Measurements from ENCODE around the gene TXNL1.

Gene TXNL1

DNA sequence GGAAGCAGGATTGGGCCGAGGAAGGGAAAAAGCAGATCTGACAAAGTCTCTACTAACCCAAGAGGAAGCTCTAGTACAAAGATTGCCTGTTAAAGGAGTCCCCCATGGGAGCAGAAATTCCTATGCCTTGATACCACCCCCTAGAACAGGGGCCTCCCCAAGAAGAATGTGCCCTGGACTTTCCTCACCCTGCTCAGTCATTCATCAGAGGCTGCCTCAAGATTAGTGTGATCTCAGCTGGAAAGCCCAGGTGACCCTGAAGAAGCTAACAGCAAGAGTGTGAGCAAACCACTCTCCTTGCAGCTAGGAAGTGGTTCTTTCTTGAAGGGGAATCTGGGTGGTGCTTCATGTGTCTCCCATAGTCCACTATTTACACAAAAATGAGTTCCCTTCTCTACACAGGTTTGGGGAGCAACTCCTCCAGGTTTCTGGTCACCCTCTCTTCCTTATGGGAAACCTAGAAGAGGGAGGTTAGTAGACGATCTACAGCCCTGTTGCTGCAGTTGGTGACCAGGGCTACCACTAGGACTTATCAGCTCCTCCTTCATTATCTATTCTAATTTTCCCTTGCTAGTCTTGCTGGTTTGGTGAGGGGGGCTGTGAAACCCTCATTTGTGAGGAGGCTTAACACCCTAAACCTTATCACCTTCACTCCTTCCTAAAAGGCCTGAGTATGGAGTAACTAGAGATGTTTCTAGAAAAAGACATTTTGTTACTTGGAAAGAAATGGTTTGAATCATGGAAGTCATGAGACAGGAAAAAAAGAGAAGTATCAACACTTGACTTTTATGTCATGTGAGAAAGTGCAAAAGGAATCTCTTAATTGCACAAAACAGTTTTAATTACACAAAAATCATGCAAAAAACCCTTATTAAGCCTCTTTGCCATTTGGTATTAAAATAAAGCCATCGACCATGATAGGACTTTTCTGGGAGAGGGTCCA, 9.8 kb upstream of the TXNL1 start:
- in situ Hi-C loops (cut with HindIII; ENCODE audit: low sequenced_read_pairs) = no loop called here
- TF ChIP-seq, protein P1, sequence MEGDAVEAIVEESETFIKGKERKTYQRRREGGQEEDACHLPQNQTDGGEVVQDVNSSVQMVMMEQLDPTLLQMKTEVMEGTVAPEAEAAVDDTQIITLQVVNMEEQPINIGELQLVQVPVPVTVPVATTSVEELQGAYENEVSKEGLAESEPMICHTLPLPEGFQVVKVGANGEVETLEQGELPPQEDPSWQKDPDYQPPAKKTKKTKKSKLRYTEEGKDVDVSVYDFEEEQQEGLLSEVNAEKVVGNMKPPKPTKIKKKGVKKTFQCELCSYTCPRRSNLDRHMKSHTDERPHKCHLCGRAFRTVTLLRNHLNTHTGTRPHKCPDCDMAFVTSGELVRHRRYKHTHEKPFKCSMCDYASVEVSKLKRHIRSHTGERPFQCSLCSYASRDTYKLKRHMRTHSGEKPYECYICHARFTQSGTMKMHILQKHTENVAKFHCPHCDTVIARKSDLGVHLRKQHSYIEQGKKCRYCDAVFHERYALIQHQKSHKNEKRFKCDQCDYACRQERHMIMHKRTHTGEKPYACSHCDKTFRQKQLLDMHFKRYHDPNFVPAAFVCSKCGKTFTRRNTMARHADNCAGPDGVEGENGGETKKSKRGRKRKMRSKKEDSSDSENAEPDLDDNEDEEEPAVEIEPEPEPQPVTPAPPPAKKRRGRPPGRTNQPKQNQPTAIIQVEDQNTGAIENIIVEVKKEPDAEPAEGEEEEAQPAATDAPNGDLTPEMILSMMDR (IDR thresholded peaks at IDR 0.05; ENCODE audit: low read depth, low read length) = no peak
- DNase-seq (ENCODE audit: low read depth, low spot score) = no peak
- no peak overlapping the region for H3K4me3 ChIP-seq (ENCODE audit: low read depth, low read length)

DNA sequence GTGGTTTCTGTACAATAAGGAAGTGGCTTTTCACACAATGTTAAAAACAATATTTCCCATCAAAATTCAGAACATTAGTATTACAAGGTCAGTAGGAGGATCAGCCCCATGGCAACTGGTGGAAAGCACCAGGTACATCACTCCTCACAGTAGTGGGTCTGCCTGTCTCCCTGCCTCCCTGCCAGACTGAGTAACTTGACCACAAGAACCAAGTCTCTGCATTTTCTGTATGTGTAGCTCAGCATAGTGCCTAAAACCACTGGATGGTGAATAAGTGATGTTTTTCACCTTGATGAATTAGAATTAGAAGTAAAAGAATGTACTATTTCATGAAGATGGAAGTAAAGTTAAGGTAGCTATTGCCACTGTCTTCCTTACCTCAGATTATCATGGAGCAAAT, 8.7 kb upstream of the TXNL1 start:
- in situ Hi-C loops (cut with HindIII; ENCODE audit: low sequenced_read_pairs) = no loop called here
- no peak overlapping the region for H3K4me3 ChIP-seq (ENCODE audit: low read depth, low read length)
- TF ChIP-seq, protein P1 (IDR thresholded peaks at IDR 0.05; ENCODE audit: low read depth, low read length) = no peak
- DNase-seq (ENCODE audit: low read depth, low spot score) = no peak

DNA sequence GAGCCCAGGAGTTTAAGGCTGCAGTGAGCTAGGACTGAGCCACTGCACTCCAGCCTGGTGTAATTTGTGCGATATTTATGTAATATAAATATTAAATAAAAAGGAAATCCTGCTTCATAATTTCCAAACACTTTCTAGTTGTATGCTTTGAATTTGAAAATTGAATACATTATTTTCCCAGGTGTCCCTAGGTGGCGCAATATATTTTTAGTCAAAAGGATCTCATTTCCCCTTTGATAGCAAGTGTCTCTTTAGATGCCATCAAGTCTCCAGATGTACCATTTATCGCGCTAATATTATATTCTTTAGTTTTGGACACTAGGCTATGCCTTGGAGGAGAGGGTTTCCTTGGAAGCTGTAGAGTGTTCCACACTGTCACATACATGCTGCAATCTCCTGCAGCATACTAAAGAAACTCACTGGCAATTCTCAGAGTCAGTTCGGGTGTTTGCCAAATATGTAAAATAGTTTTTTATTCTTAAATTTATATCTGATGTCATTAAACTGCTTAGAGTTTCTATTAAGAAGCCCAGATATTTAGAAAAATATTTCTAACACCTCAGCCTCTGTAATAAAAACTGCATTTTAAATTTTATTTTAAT, 7.1 kb upstream of the TXNL1 start:
- TF ChIP-seq, protein P1 (IDR thresholded peaks at IDR 0.05; ENCODE audit: low read depth, low read length) = peak; percentile 52
- H3K4me3 ChIP-seq (ENCODE audit: low read depth, low read length) = no peak overlapping the region
- DNase-seq (ENCODE audit: low read depth, low spot score) = no peak
- in situ Hi-C loops (cut with HindIII; ENCODE audit: low sequenced_read_pairs) = no loop called here

DNA sequence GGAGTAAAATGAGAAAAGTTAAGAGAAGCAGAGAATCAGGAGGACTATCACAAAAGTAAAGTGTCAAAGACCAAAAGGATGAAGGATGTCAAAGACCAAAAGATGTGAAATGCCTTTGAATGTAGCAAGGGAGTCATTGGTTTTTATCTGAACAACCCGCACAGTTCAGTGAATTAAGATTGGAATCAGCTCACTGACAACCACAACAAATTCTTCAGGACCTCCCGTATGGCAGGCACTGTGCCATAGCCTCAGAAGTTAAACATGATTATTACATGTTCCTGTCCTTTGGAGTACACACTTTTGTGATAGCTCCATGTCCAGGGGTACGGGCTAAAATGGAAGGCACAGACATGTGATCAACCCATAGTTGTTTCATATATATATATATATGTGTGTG, 5.0 kb upstream of the TXNL1 start:
- DNase-seq (ENCODE audit: low read depth, low spot score) = no peak
- no peak overlapping the region for H3K4me3 ChIP-seq (ENCODE audit: low read depth, low read length)
- in situ Hi-C loops (cut with HindIII; ENCODE audit: low sequenced_read_pairs) = no loop called here
- TF ChIP-seq, protein P1 (IDR thresholded peaks at IDR 0.05; ENCODE audit: low read depth, low read length) = no peak

DNA sequence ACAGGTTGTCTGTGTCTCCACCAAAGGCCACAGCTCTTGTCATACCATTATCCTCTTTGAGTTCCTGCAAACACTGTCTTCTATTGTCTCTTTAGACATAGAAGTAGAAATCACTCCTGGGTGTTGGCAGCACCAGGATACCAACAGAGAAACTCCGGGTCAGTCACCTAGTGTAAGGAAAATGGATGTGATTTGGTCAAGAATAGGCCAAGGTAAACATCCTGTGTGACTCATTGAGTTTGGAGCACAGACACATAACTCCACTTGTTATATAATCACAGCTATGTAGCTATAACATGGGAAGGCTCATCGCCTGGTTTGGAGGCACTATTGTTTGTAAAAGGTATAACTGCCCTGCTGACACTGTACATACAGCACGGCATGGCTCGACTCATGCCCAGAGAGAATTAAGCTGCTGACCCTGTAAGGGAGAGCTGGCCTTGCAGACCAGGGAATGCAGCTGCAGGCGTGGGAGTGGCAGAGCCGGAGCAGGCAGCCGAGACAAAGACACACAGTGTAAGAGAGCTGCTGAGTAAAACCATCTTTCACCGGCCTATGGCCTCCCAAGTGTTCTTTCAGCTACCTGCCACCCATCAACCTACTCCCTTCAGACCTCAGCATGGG, 3.4 kb upstream of the TXNL1 start:
- H3K4me3 ChIP-seq (ENCODE audit: low read depth, low read length) = no peak overlapping the region
- TF ChIP-seq, protein P1 (IDR thresholded peaks at IDR 0.05; ENCODE audit: low read depth, low read length) = no peak
- in situ Hi-C loops (cut with HindIII; ENCODE audit: low sequenced_read_pairs) = no loop called here
- DNase-seq (ENCODE audit: low read depth, low spot score) = peak; percentile 66

DNA sequence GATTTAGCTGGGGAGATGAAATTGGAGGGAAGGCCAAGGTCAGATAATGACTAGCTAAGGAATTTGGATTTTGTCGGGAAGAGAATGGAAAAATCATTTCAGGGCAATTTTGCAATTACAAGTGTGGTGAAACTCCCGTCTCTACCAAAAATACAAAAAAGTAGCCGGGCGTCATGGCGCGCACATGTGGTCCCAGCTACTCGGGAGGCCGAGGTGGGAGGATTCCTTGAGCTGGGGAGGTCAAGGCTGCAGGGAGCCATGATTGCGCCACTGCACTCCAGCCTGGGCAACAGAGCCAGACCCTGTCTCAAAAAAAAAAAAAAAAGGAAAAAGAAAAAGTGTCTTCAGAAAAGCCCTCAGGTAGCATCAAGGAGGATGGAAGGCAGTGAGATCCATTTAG, 1.2 kb upstream of the TXNL1 start:
- no peak for DNase-seq (ENCODE audit: low read depth, low spot score)
- in situ Hi-C loops (cut with HindIII; ENCODE audit: low sequenced_read_pairs) = no loop called here
- no peak overlapping the region for H3K4me3 ChIP-seq (ENCODE audit: low read depth, low read length)
- TF ChIP-seq, protein P1 (IDR thresholded peaks at IDR 0.05; ENCODE audit: low read depth, low read length) = no peak
